ENCODE data around the gene OR10H3.

The OR10H3 gene

GRCh38 chr19:15758379-15758778 is 20.6 kb downstream of the OR10H3 start:
- ATAC-seq = no peak
- TF ChIP-seq TCF4 (CRISPR knock-in tag; IDR thresholded peaks at IDR 0.05; ENCODE audit: borderline replicate concordance) (no peak), ESRRG (CRISPR knock-in tag; IDR thresholded peaks at IDR 0.05) (no peak), RARB (CRISPR knock-in tag; IDR thresholded peaks at IDR 0.05) (no peak), ZNF565 (CRISPR knock-in tag; conservative IDR thresholded peaks at IDR 0.05; ENCODE audit: low read depth) (no peak), ZFP30 (CRISPR knock-in tag; IDR thresholded peaks at IDR 0.05) (no peak), OSR1 (CRISPR knock-in tag; IDR thresholded peaks at IDR 0.05) (no peak), BACH2 (CRISPR knock-in tag; IDR thresholded peaks at IDR 0.05; ENCODE audit: borderline replicate concordance) (no peak), ZNF8 (CRISPR knock-in tag; IDR thresholded peaks at IDR 0.05) (no peak), CSDC2 (CRISPR knock-in tag; IDR thresholded peaks at IDR 0.05) (no peak), ARNTL (CRISPR knock-in tag; IDR thresholded peaks at IDR 0.05; ENCODE audit: borderline replicate concordance, low read depth) (no peak), CSRNP3 (CRISPR knock-in tag; IDR thresholded peaks at IDR 0.05) (no peak), TOX (CRISPR knock-in tag; IDR thresholded peaks at IDR 0.05; ENCODE audit: borderline replicate concordance) (no peak), POU6F1 (CRISPR knock-in tag; IDR thresholded peaks at IDR 0.05; ENCODE audit: borderline replicate concordance, low read depth) (no peak), ZNF70 (CRISPR knock-in tag; IDR thresholded peaks at IDR 0.05) (no peak), CREB5 (CRISPR knock-in tag; IDR thresholded peaks at IDR 0.05; ENCODE audit: low read depth) (no peak), PATZ1 (CRISPR knock-in tag; IDR thresholded peaks at IDR 0.05; ENCODE audit: borderline replicate concordance) (no peak), ISL1 (CRISPR knock-in tag; IDR thresholded peaks at IDR 0.05) (no peak)

- ATAC-seq = no peak
These were observed 22.3 kb downstream of the OR10H3 start for GRCh38 chr19:15759962-15760565.

More at GRCh38 chr19:15759962-15760565, 22.3 kb downstream of the OR10H3 start:
- TF ChIP-seq CSRNP3 (CRISPR knock-in tag; IDR thresholded peaks at IDR 0.05) = no peak
- TF ChIP-seq RARB (CRISPR knock-in tag; IDR thresholded peaks at IDR 0.05) = no peak
- no peak for TF ChIP-seq CREB5 (CRISPR knock-in tag; IDR thresholded peaks at IDR 0.05; ENCODE audit: low read depth)
- TF ChIP-seq POU6F1 (CRISPR knock-in tag; IDR thresholded peaks at IDR 0.05; ENCODE audit: borderline replicate concordance, low read depth) = no peak
